ENCODE results near the gene KCNJ4.

Gene KCNJ4

GRCh38 chr22:38497869-38498268 is 42.9 kb upstream of the KCNJ4 start:
- TF ChIP-seq ZNF354C (tag by site-specific recombination; IDR thresholded peaks at IDR 0.05; ENCODE audit: borderline replicate concordance, low read depth) (no peak), MZF1 (tag by site-specific recombination; IDR thresholded peaks at IDR 0.05; ENCODE audit: borderline replicate concordance) (no peak), ZNF549 (tag by site-specific recombination; IDR thresholded peaks at IDR 0.05) (no peak), SCRT2 (tag by site-specific recombination; IDR thresholded peaks at IDR 0.05) (no peak), ZNF423 (tag by site-specific recombination; IDR thresholded peaks at IDR 0.05) (no peak), KLF16 (tag by site-specific recombination; IDR thresholded peaks at IDR 0.05) (no peak), ZNF521 (tag by site-specific recombination; IDR thresholded peaks at IDR 0.05) (no peak), HOXC10 (CRISPR knock-in tag; IDR thresholded peaks at IDR 0.05) (no peak), HOXD13 (CRISPR knock-in tag; IDR thresholded peaks at IDR 0.05; ENCODE audit: borderline replicate concordance) (no peak), SP7 (tag by site-specific recombination; IDR thresholded peaks at IDR 0.05) (no peak), BCL11A (tag by site-specific recombination; IDR thresholded peaks at IDR 0.05; ENCODE audit: low read depth) (no peak), ZNF664 (tag by site-specific recombination; IDR thresholded peaks at IDR 0.05) (no peak), KLF7 (tag by site-specific recombination; IDR thresholded peaks at IDR 0.05; ENCODE audit: borderline replicate concordance) (no peak), ZNF600 (tag by site-specific recombination; IDR thresholded peaks at IDR 0.05) (no peak)
- TF ChIP-seq, protein P1, sequence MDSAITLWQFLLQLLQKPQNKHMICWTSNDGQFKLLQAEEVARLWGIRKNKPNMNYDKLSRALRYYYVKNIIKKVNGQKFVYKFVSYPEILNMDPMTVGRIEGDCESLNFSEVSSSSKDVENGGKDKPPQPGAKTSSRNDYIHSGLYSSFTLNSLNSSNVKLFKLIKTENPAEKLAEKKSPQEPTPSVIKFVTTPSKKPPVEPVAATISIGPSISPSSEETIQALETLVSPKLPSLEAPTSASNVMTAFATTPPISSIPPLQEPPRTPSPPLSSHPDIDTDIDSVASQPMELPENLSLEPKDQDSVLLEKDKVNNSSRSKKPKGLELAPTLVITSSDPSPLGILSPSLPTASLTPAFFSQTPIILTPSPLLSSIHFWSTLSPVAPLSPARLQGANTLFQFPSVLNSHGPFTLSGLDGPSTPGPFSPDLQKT (IDR thresholded peaks at IDR 0.05; ENCODE audit: borderline replicate concordance, low read depth, low read length): no peak
- H3K9me3 ChIP-seq (ENCODE audit: control insufficient read depth, insufficient read depth, low read depth, low read length): no peaks in the 10 kb centered on the region
- peaks cover 95 to 97% of the 10 kb centered on the region in 2 experiments for H3K36me3 ChIP-seq (ENCODE audit: control insufficient read depth in 2 of 2, insufficient read depth in 1 of 2, low read length in 2 of 2)
- CTCF ChIA-PET: interaction anchor here (1.4 kb wide), 1 partner anchor 184 kb away, joined by 3 read pairs; the partner anchor contains the start of gene TOMM22
- POLR2A ChIA-PET: interaction anchor here (0.7 to 1.7 kb wide), 2 partner anchors 8 to 9 kb away, joined by 7 to 9 read pairs; no protein-coding TSS in a partner anchor
- H3K4me1 ChIP-seq (ENCODE audit: control insufficient read depth, insufficient read depth, low read length): no peaks in the 10 kb centered on the region
- no peak overlapping the region for H3K27ac ChIP-seq (ENCODE audit: extremely low read depth, low read depth, low read length)
- H3K4me3 ChIP-seq (ENCODE audit: low read depth, low read length): no peak overlapping the region

- no peak overlapping the region for H3K4me3 ChIP-seq (ENCODE audit: low read depth, low read length)
- H3K27ac ChIP-seq (ENCODE audit: extremely low read depth, low read depth, low read length): no peak overlapping the region
- no peak for TF ChIP-seq ZBTB21 (tag by site-specific recombination; IDR thresholded peaks at IDR 0.05)
- peak; percentile 69; the same call in 1 of the 2 replicates for TF ChIP-seq ZNF121 (tag by site-specific recombination; IDR thresholded peaks at IDR 0.05)
- ChIA-PET CTCF (interaction anchor here (0.5 to 1.5 kb wide), 2 partner anchors 19 to 108 kb away, joined by 4 read pairs; no protein-coding TSS in a partner anchor), POLR2A (interaction anchor here (0.6 to 1.0 kb wide), 3 partner anchors 10 to 25 kb away, joined by 3 read pairs; no protein-coding TSS in a partner anchor)
- no peaks in the 10 kb centered on the region for H3K9me3 ChIP-seq (ENCODE audit: control insufficient read depth, insufficient read depth, low read depth, low read length)
- H3K4me1 ChIP-seq (ENCODE audit: control insufficient read depth, insufficient read depth, low read length): no peaks in the 10 kb centered on the region
- peaks cover 99 to 100% of the 10 kb centered on the region in 2 experiments for H3K36me3 ChIP-seq (ENCODE audit: control insufficient read depth in 2 of 2, insufficient read depth in 1 of 2, low read length in 2 of 2)
These were observed 39.9 kb upstream of the KCNJ4 start for GRCh38 chr22:38494939-38495338.

GRCh38 chr22:38494498-38494897 is 39.5 kb upstream of the KCNJ4 start:
- CTCF ChIA-PET: interaction anchor here (0.6 to 1.5 kb wide), 2 partner anchors 19 to 79 kb away, joined by 3 to 4 read pairs; no protein-coding TSS in a partner anchor
- TF ChIP-seq MYNN (tag by site-specific recombination; IDR thresholded peaks at IDR 0.05; ENCODE audit: borderline replicate concordance): no peak
- no peak for TF ChIP-seq ZNF280D (tag by site-specific recombination; IDR thresholded peaks at IDR 0.05)
- TF ChIP-seq INSM2 (tag by site-specific recombination; IDR thresholded peaks at IDR 0.05): no peak
- no peak for TF ChIP-seq ZNF239 (tag by site-specific recombination; IDR thresholded peaks at IDR 0.05)
- Histone ChIP-seq H3K4me1 (ENCODE audit: control insufficient read depth, insufficient read depth, low read length) (no peaks in the 10 kb centered on the region), H3K9me3 (ENCODE audit: control insufficient read depth, insufficient read depth, low read depth, low read length) (no peaks in the 10 kb centered on the region), H3K36me3 (ENCODE audit: control insufficient read depth in 2 of 2, insufficient read depth in 1 of 2, low read length in 2 of 2) (peaks cover 97 to 100% of the 10 kb centered on the region in 2 experiments), H3K27ac (ENCODE audit: extremely low read depth, low read depth, low read length) (no peak overlapping the region), H3K4me3 (ENCODE audit: low read depth, low read length) (no peak overlapping the region)
- POLR2A ChIA-PET: interaction anchor here (0.6 kb wide), 1 partner anchor 19 kb away, joined by 3 read pairs; no protein-coding TSS in a partner anchor
